IPS DF 6.9 (cell line): Measurements from ENCODE around the gene PTPRN2.

Source experiments
- DNase-seq: peaks from one replicate; pipeline ENCODE4 v3.0.0-alpha.2; 2013; ENCODE audit warnings: low read depth, low spot score
- H3K27ac ChIP-seq: one replicate; pipeline ENCODE4 v1.5.1; 2013; ENCODE audit warnings: low read length, control low read depth
- H3K27me3 ChIP-seq: 2 replicates; pipeline ENCODE4 v1.6.1; 2013; ENCODE audit warnings: mild to moderate bottlenecking, low read length; ENCODE audit not compliant: control insufficient read depth, insufficient read depth
- H3K36me3 ChIP-seq: 2 replicates; pipeline ENCODE4 v1.6.1; 2013; ENCODE audit warnings: low read length; ENCODE audit not compliant: control insufficient read depth, insufficient read depth
- H3K4me1 ChIP-seq: 2 replicates; pipeline ENCODE4 v1.6.1; 2013; ENCODE audit warnings: low read length; ENCODE audit not compliant: control insufficient read depth, insufficient read depth
- H3K4me3 ChIP-seq: 2 replicates; pipeline ENCODE4 v1.5.1; 2013; ENCODE audit warnings: mild to moderate bottlenecking, low read length
- H3K9me3 ChIP-seq: 2 replicates; pipeline ENCODE4 v1.6.1; 2013; ENCODE audit warnings: low read length, inconsistent platforms; ENCODE audit not compliant: control insufficient read depth, insufficient read depth
- WGBS: extraction: QIAGEN DNeasy Blood & Tissue Kit; methylation state at CpG from one replicate; pipeline ENCODE4 v1.1.7; 2013; ENCODE audit warnings: mixed read lengths, missing lambda C conversion rate; ENCODE audit not compliant: insufficient read length, insufficient coverage; 5-methylcytosine and 5-hydroxymethylcytosine counted together

PTPRN2 gene

DNA sequence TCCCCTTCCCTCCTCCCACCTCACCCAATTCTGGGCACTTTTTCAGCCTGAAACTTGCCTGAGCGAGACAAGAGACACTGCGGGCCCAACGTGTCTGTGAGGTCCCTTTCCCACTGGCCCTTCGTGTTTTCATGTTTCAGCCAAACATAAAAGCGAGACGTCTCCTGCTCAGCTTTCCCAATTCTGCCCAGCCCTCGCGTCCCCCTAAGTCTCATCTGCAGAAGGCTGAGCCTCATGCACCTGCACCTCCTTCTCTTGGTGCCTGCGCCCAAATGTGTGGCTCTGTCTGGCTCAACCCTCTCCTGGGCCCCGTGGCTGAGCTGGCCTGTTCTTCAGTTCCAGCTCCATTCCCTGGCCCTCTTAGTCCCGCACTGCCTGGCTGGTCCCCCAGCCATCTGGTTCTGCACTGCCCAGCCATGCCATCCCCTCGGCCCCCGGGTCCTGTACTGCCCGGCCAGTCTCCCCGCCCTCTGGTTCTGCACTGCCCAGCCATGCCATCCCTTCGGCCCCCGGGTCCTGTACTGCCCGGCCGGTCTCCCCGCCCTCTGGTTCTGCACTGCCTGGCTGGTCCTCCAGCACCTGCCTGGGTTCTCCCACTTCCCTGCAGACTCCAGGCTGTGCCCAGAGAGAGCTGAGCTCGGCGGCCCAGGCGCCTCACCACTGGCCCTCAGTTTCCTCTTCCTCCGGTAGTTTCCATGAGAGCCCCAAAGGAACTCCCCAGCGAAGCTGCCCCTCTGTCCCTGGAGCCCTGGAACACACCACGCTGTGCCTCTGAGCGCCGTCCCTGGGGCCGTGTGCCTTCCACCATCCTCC is 1026.7 kb downstream of the PTPRN2 start:
- no CpG with 5 or more reads among the region's 29 CpGs for WGBS
- no peaks in the 10 kb centered on the region for H3K4me1 ChIP-seq
- no peaks in the 10 kb centered on the region for H3K27me3 ChIP-seq
- H3K4me3 ChIP-seq, result no peak overlapping the region
- H3K36me3 ChIP-seq, result no peaks in the 10 kb centered on the region
- H3K27ac ChIP-seq, result no peak overlapping the region
- DNase-seq, result no peak
- peaks cover 25% of the 10 kb centered on the region for H3K9me3 ChIP-seq

DNA sequence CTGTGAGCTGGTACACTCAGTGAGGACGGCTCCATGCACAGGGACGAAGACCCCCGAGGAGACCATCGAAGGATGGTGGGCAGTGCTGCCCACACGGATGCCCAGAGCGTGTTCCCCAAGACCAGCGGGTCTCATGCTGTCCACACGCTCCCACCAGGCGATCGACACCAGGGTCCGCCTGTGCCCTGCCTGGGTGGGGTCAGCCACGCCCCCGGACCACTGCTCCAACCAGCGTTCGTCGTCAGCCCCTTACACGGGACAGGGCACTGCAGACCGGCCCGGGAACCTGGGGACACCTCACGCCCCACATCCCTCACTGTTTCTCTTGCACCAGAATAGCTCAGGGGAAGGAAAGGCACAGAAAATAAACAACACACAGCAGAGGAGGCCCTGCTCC is 1027.4 kb downstream of the PTPRN2 start:
- no CpG with 5 or more reads among the region's 20 CpGs for WGBS
- H3K27ac ChIP-seq, result no peak overlapping the region
- H3K4me1 ChIP-seq, result no peaks in the 10 kb centered on the region
- peaks cover 24% of the 10 kb centered on the region for H3K9me3 ChIP-seq
- DNase-seq, result no peak
- no peaks in the 10 kb centered on the region for H3K27me3 ChIP-seq
- no peak overlapping the region for H3K4me3 ChIP-seq
- H3K36me3 ChIP-seq, result no peaks in the 10 kb centered on the region

DNA sequence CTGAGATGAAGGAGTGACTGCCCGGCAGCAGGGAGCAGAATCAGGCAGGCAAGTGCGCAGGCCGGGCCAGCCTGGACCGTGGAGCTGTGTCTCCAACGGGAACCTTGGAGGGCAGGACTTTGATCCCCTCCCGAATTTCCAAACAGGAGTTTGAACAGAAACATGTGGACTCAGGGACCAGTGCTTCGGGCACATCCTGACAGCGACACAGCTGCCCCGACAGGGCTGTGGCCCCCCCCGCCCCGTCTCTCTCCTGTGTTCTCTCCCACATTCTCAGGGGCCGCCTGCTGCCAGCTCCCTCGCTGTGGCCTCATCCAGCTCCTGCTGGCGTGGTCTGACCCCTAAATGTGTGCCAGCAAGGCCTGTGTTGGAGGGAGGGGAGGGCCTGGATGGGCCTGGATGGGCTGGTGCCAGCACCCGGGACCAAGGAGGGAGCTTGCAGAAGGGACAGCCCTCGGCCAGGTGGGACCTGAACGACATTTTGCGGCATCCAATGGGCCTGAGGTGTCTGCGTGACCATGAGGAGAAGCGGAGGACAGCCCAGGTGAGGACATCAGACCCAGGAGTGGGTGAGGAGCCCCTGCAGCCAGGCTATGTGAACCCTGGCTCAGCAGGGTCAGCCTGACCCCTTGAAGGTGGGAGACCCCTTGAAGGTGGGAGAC is 1027.9 kb downstream of the PTPRN2 start:
- H3K9me3 ChIP-seq, result peaks cover 24% of the 10 kb centered on the region
- H3K4me1 ChIP-seq, result no peaks in the 10 kb centered on the region
- H3K27me3 ChIP-seq, result no peaks in the 10 kb centered on the region
- no CpG with 5 or more reads among the region's 20 CpGs for WGBS
- no peak overlapping the region for H3K27ac ChIP-seq
- no peaks in the 10 kb centered on the region for H3K36me3 ChIP-seq
- no peak overlapping the region for H3K4me3 ChIP-seq
- no peak for DNase-seq

- WGBS, result no CpG with 5 or more reads among the region's 27 CpGs
- no peak for DNase-seq
- Histone ChIP-seq H3K36me3 (no peaks in the 10 kb centered on the region), H3K27ac (no peak overlapping the region), H3K27me3 (no peaks in the 10 kb centered on the region), H3K4me1 (no peaks in the 10 kb centered on the region), H3K9me3 (peaks cover 23% of the 10 kb centered on the region), H3K4me3 (no peak overlapping the region)
Measured at GRCh38 chr7:157558875-157559595, 1028.6 kb downstream of the PTPRN2 start.

GRCh38 chr7:157558516-157558874 is 1029.1 kb downstream of the PTPRN2 start:
- H3K36me3 ChIP-seq, result no peaks in the 10 kb centered on the region
- no peak overlapping the region for H3K4me3 ChIP-seq
- H3K9me3 ChIP-seq, result peaks cover 23% of the 10 kb centered on the region
- H3K27ac ChIP-seq, result no peak overlapping the region
- no CpG with 5 or more reads among the region's 9 CpGs for WGBS
- H3K4me1 ChIP-seq, result no peaks in the 10 kb centered on the region
- no peaks in the 10 kb centered on the region for H3K27me3 ChIP-seq
- DNase-seq, result no peak

- no CpG with 5 or more reads among the region's 17 CpGs for WGBS
- Histone ChIP-seq H3K4me3 (no peak overlapping the region), H3K9me3 (peaks cover 23% of the 10 kb centered on the region), H3K27ac (no peak overlapping the region), H3K36me3 (no peaks in the 10 kb centered on the region), H3K4me1 (no peaks in the 10 kb centered on the region), H3K27me3 (no peaks in the 10 kb centered on the region)
- DNase-seq, result no peak
Measured at GRCh38 chr7:157558061-157558460, 1029.6 kb downstream of the PTPRN2 start.

- Histone ChIP-seq H3K4me1 (no peaks in the 10 kb centered on the region), H3K9me3 (peaks cover 21% of the 10 kb centered on the region), H3K36me3 (no peaks in the 10 kb centered on the region), H3K27me3 (no peaks in the 10 kb centered on the region), H3K4me3 (no peak overlapping the region), H3K27ac (no peak overlapping the region)
- no CpG with 5 or more reads among the region's 1 CpG for WGBS
- no peak for DNase-seq
Measured at GRCh38 chr7:157557263-157557662, 1030.4 kb downstream of the PTPRN2 start.

- H3K27ac ChIP-seq, result no peak overlapping the region
- no peaks in the 10 kb centered on the region for H3K36me3 ChIP-seq
- no CpG with 5 or more reads among the region's 1 CpG for WGBS
- no peak for DNase-seq
- H3K9me3 ChIP-seq, result peaks cover 20% of the 10 kb centered on the region
- no peak overlapping the region for H3K4me3 ChIP-seq
- H3K4me1 ChIP-seq, result no peaks in the 10 kb centered on the region
- no peaks in the 10 kb centered on the region for H3K27me3 ChIP-seq
Measured at GRCh38 chr7:157556642-157556944, 1031.0 kb downstream of the PTPRN2 start.

- whole genome bisulfite sequencing, result 100% methylated on average over 3 of the region's 10 CpGs
- no peak for DNase-seq
- peaks cover 21% of the 10 kb centered on the region for H3K9me3 ChIP-seq
Measured at GRCh38 chr7:157555944-157556641, 1031.5 kb downstream of the PTPRN2 start.

GRCh38 chr7:157555313-157555712 is 1032.3 kb downstream of the PTPRN2 start:
- Histone ChIP-seq H3K4me1 (no peaks in the 10 kb centered on the region), H3K27ac (no peak overlapping the region), H3K9me3 (peaks cover 22% of the 10 kb centered on the region), H3K27me3 (no peaks in the 10 kb centered on the region), H3K4me3 (no peak overlapping the region), H3K36me3 (no peaks in the 10 kb centered on the region)
- DNase-seq, result no peak
- no CpG with 5 or more reads among the region's 12 CpGs for WGBS

More at GRCh38 chr7:157555944-157556641, 1031.5 kb downstream of the PTPRN2 start:
- Histone ChIP-seq H3K36me3 (no peaks in the 10 kb centered on the region), H3K27me3 (no peaks in the 10 kb centered on the region), H3K27ac (no peak overlapping the region), H3K4me3 (no peak overlapping the region), H3K4me1 (no peaks in the 10 kb centered on the region)
